Trophoblast cell (in vitro differentiated cells and primary cell): Measurements from ENCODE around the gene SLC22A23.
A peak's percentile ranks its signal among the peaks of the same experiment; 100 is the strongest.

Experiments
- DNase-seq, 2 donors: peaks; one replicate each; pipeline ENCODE4 v3.0.0-alpha.2; 2016
- H2AFZ ChIP-seq: 2 replicates; pipeline ENCODE4 v1.6.1; 2013; ENCODE audit warnings: low read length, moderate library complexity, mild to moderate bottlenecking; ENCODE audit not compliant: insufficient read depth, poor library complexity
- H2AK5ac ChIP-seq: 2 replicates; pipeline ENCODE4 v1.6.1; 2013; ENCODE audit warnings: mild to moderate bottlenecking, low read length
- H2BK120ac ChIP-seq: 2 replicates; pipeline ENCODE4 v1.6.1; 2013; ENCODE audit warnings: low read length, mild to moderate bottlenecking, moderate library complexity; ENCODE audit not compliant: insufficient read depth, poor library complexity
- H2BK12ac ChIP-seq: 2 replicates; pipeline ENCODE4 v1.6.1; 2013; ENCODE audit warnings: mild to moderate bottlenecking, low read length, moderate library complexity
- H2BK5ac ChIP-seq: 2 replicates; pipeline ENCODE4 v1.6.1; 2013; ENCODE audit warnings: low read length, low read depth, moderate library complexity, mild to moderate bottlenecking; ENCODE audit not compliant: poor library complexity
- H3K14ac ChIP-seq: 2 replicates; pipeline ENCODE4 v1.6.1; 2013; ENCODE audit warnings: mild to moderate bottlenecking, low read length
- H3K18ac ChIP-seq: 2 replicates; pipeline ENCODE4 v1.6.1; 2013; ENCODE audit warnings: mild to moderate bottlenecking, low read length
- H3K23ac ChIP-seq: 2 replicates; pipeline ENCODE4 v1.6.1; 2013; ENCODE audit warnings: low read length
- H3K27ac ChIP-seq: 2 replicates; pipeline ENCODE4 v1.5.1; 2013; ENCODE audit warnings: low read depth, mild to moderate bottlenecking, inconsistent platforms, low read length, moderate library complexity
- H3K27me3 ChIP-seq: 2 replicates; pipeline ENCODE4 v1.6.1; 2013; ENCODE audit warnings: inconsistent platforms, mild to moderate bottlenecking, low read length, moderate library complexity; ENCODE audit not compliant: insufficient read depth
- H3K36me3 ChIP-seq, 2 experiments: 1 replicate in 1 of 2; 2 replicates in 1 of 2; pipeline ENCODE4 v1.6.1; 2013; ENCODE audit warnings: low read length in 2 of 2, mild to moderate bottlenecking in 2 of 2, moderate library complexity in 1 of 2; ENCODE audit not compliant: insufficient read depth in 2 of 2, control insufficient read depth in 1 of 2
- H3K4ac ChIP-seq: 2 replicates; pipeline ENCODE4 v1.6.1; 2013; ENCODE audit warnings: low read depth, mild to moderate bottlenecking, low read length, moderate library complexity
- H3K4me1 ChIP-seq, 2 experiments: 1 replicate in 1 of 2; 2 replicates in 1 of 2; pipeline ENCODE4 v1.6.1; 2013; ENCODE audit warnings: low read length in 2 of 2, mild to moderate bottlenecking in 2 of 2, moderate library complexity in 1 of 2; ENCODE audit not compliant: insufficient read depth in 2 of 2, control insufficient read depth in 1 of 2
- H3K4me2 ChIP-seq: 2 replicates; pipeline ENCODE4 v1.6.1; 2013; ENCODE audit warnings: inconsistent platforms, mild to moderate bottlenecking, low read length, moderate library complexity
- H3K4me3 ChIP-seq: 2 replicates; pipeline ENCODE4 v1.5.1; 2013; ENCODE audit warnings: mild to moderate bottlenecking, low read depth, low read length, inconsistent platforms
- H3K79me1 ChIP-seq: one replicate; pipeline ENCODE4 v1.6.1; 2013; ENCODE audit warnings: low read length
- H3K79me2 ChIP-seq: 2 replicates; pipeline ENCODE4 v1.6.1; 2013; ENCODE audit warnings: low read length, mild to moderate bottlenecking; ENCODE audit not compliant: control insufficient read depth, insufficient read depth, poor library complexity
- H3K9ac ChIP-seq: 2 replicates; pipeline ENCODE4 v1.6.1; 2013; ENCODE audit warnings: mild to moderate bottlenecking, low read length
- H3K9me3 ChIP-seq: 2 replicates; pipeline ENCODE4 v1.6.1; 2013; ENCODE audit warnings: low read depth, mild to moderate bottlenecking, control low read depth, inconsistent platforms, low read length; ENCODE audit not compliant: insufficient read depth
- H4K12ac ChIP-seq: 2 replicates; pipeline ENCODE4 v1.6.1; 2013; ENCODE audit warnings: low read depth, mild to moderate bottlenecking, low read length, moderate library complexity
- H4K8ac ChIP-seq: 2 replicates; pipeline ENCODE4 v1.6.1; 2013; ENCODE audit warnings: low read depth, mild to moderate bottlenecking, low read length, moderate library complexity
- H4K91ac ChIP-seq: one replicate; pipeline ENCODE4 v1.6.1; 2013; ENCODE audit warnings: low read depth, mild to moderate bottlenecking, low read length, moderate library complexity
- WGBS: extraction: QIAGEN DNeasy Blood & Tissue Kit; methylation state at CpG from one replicate; pipeline ENCODE4 v1.1.7; 2013; ENCODE audit warnings: missing lambda C conversion rate; ENCODE audit not compliant: insufficient read length, insufficient coverage; ENCODE audit errors: extremely low coverage; 5-methylcytosine and 5-hydroxymethylcytosine counted together

The SLC22A23 gene

DNA sequence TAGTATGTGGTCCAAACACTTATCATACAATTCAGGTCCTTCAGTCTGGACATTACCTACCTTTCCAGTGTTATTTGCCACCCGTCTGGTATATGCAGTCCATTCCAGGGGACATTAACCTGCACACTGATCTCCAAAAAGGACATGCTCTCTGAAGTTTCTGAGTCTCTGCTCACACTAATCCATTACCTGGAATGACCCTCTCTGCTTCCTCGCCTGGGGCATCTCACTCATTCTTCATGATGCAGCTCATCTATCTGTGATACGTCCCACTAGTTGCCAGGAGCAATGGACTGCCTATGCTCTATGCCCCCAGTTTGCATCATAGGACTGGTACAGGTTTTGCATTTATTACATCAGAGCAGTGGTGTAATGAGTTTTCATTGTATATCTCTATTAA is 223.5 kb downstream of the SLC22A23 start:
- H3K79me1 ChIP-seq: peaks cover 7% of the 10 kb centered on the region
- no CpG with 5 or more reads among the region's 3 CpGs for WGBS
- H2AFZ ChIP-seq: no peak overlapping the region

DNA sequence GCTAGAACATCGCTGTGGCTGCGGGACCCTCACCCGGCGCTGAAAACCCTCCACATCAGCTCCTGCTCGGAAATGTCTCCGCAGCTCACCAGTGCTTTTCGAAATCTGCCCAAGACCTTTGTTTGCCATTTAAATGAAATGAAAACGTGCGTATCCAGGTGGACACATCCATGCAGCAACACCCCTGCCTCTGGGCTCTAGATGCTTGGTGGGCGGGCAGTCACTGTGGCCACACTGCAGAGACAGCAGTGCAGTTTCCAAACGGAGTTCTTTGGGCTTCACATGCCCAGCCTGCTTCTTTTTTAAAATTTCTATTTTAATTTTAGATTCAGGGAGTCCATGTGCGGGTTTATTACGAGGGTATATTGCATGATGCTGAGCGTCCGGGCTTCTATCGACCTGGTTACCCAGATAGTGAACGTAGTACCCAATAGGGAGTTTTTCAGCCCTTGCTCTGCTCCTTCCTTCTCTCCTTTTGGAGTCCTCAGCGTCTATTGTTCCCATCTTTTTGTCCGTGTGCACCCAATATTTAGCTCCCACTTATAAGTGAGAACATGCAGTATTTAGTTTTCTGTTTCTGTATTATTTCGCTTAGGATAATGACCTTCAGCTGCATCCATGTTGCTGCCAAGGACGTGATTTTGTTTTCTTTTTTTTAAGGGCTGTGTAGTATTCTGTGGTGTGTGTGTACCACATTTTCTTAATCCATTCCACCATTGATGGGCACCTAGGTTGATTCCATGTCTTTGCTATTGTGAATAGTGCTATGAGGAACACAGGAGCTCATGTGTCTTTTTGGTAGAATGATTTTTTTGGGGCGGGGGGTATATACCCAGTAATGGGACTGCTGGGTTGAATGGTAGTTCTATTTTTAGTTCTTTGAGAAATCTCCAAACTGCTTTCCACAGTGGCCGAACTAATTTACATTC is 224.6 kb downstream of the SLC22A23 start:
- peak overlapping the region; percentile 54 for H4K12ac ChIP-seq
- H3K27ac ChIP-seq: no peak overlapping the region
- no peak overlapping the region for H3K4ac ChIP-seq
- DNase-seq: no peak
- H3K9me3 ChIP-seq: peaks cover 5% of the 10 kb centered on the region
- peaks cover 43% of the 10 kb centered on the region for H3K27me3 ChIP-seq
- H3K9ac ChIP-seq: no peak overlapping the region
- no peak overlapping the region for H2BK5ac ChIP-seq
- peak overlapping the region; percentile 58 for H3K4me3 ChIP-seq
- H3K23ac ChIP-seq: no peak overlapping the region
- peaks cover 6% of the 10 kb centered on the region for H3K79me2 ChIP-seq
- peak overlapping the region; percentile 49 for H3K18ac ChIP-seq
- no peak overlapping the region for H4K91ac ChIP-seq
- no peak overlapping the region for H2AFZ ChIP-seq
- H2BK12ac ChIP-seq: no peak overlapping the region
- H3K36me3 ChIP-seq: no peaks in the 10 kb centered on the region
- H3K79me1 ChIP-seq: peaks cover 12% of the 10 kb centered on the region
- H3K14ac ChIP-seq: peak overlapping the region; percentile 26
- peak overlapping the region; percentile 86 for H2BK120ac ChIP-seq
- H4K8ac ChIP-seq: peak overlapping the region; percentile 49
- WGBS: no CpG with 5 or more reads among the region's 23 CpGs
- peaks cover 21 to 25% of the 10 kb centered on the region in 2 experiments for H3K4me1 ChIP-seq
- no peak overlapping the region for H2AK5ac ChIP-seq
- H3K4me2 ChIP-seq: peak overlapping the region; percentile 90

More for the DNA sequence above, 223.5 kb downstream of the SLC22A23 start:
- no peak overlapping the region for H3K4me2 ChIP-seq
- no peak overlapping the region for H4K91ac ChIP-seq
- peaks cover 14 to 19% of the 10 kb centered on the region in 2 experiments for H3K4me1 ChIP-seq
- no peak overlapping the region for H2BK12ac ChIP-seq
- no peak overlapping the region for H3K18ac ChIP-seq
- H3K9ac ChIP-seq: no peak overlapping the region
- no peak overlapping the region for H2BK120ac ChIP-seq
- H3K27me3 ChIP-seq: peaks cover 33% of the 10 kb centered on the region
- H3K4me3 ChIP-seq: no peak overlapping the region
- no peak overlapping the region for H3K27ac ChIP-seq
- peaks cover 5% of the 10 kb centered on the region for H3K79me2 ChIP-seq
- no peak overlapping the region for H4K12ac ChIP-seq
- no peak overlapping the region for H3K23ac ChIP-seq
- no peak overlapping the region for H4K8ac ChIP-seq
- no peak overlapping the region for H2AK5ac ChIP-seq
- H3K14ac ChIP-seq: no peak overlapping the region
- no peak overlapping the region for H3K4ac ChIP-seq
- H3K36me3 ChIP-seq: no peaks in the 10 kb centered on the region
- H3K9me3 ChIP-seq: peaks cover 3% of the 10 kb centered on the region
- peak; percentile 70 to 78 for DNase-seq
- H2BK5ac ChIP-seq: no peak overlapping the region

DNA sequence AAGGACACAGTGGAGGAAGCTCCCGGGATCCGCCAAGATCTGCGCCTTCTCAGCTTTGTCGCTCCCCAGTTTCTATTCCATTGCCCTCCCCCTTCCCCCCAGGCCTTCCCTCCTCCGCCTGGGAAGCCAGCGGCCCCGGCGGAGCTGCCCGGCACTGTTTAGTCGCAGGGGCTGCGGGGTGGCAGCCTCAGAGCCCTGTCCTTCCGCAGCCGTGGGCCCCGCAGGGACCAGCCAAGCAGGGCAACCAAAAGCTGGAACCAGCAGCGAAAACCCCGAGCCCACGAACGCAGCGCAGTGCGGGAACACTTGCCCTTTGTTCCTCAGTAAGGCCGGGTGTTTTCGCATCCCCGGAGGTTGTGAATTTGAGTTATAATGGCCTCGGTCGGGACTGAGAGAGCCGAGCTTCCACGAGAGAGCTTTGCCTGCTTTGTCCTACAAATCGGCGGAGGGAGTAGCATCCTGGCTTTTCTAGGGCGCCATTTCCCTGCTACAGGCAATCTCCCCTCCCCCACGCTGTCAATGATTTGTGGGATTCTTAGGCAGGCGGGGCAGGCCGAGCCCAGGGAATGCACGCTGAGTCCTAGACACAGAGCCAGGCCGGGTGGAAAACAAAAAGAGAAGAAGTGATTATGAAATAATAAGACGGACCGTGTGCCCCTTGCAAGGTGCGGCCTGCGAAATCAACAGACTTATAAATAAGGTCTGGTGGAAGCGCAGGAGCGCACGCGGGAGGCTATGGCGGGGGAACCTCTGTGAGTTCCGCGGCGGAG is 225.4 kb downstream of the SLC22A23 start:
- Histone ChIP-seq H3K4me3 (peak overlapping the region; percentile 58), H3K9me3 (peaks cover 5% of the 10 kb centered on the region), H2AFZ (peak overlapping the region; percentile 74)

DNA sequence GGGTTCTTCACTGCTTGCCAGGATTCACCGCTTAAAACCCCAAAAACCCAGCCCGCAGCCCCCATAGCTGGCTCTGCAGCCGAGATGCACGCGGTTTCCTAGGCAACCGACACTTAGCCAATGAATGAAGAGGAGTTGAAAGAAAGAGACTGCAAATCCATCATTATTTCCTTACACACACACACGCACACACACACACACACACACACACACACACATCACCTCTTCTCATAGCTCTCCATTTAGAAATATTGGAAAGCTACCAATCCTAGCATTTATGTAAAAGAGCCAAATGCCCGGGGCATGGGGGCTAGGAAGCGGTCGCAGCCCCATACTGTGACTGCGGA is 226.0 kb downstream of the SLC22A23 start:
- Histone ChIP-seq H3K4me3 (no peak overlapping the region), H3K27ac (no peak overlapping the region), H3K27me3 (peaks cover 49% of the 10 kb centered on the region), H3K4me2 (peak overlapping the region; percentile 90), H3K9me3 (peaks cover 5% of the 10 kb centered on the region), H4K8ac (no peak overlapping the region), H3K4me1 (peaks cover 24 to 39% of the 10 kb centered on the region in 2 experiments), H3K79me2 (peaks cover 15% of the 10 kb centered on the region), H2BK120ac (no peak overlapping the region), H2BK5ac (no peak overlapping the region), H2AFZ (no peak overlapping the region), H4K91ac (no peak overlapping the region), H3K36me3 (no peaks in the 10 kb centered on the region), H2BK12ac (no peak overlapping the region), H4K12ac (no peak overlapping the region), H3K23ac (no peak overlapping the region), H3K9ac (no peak overlapping the region), H3K4ac (no peak overlapping the region), H3K18ac (no peak overlapping the region), H3K79me1 (peaks cover 18% of the 10 kb centered on the region), H3K14ac (no peak overlapping the region), H2AK5ac (no peak overlapping the region)
- no CpG with 5 or more reads among the region's 11 CpGs for WGBS
- DNase-seq: no peak

More for the DNA sequence above, 225.4 kb downstream of the SLC22A23 start:
- peak overlapping the region; percentile 63 for H3K14ac ChIP-seq
- no CpG with 5 or more reads among the region's 47 CpGs for WGBS
- peak overlapping the region; percentile 79 for H4K91ac ChIP-seq
- H4K8ac ChIP-seq: peak overlapping the region; percentile 80
- no peaks in the 10 kb centered on the region for H3K36me3 ChIP-seq
- H3K23ac ChIP-seq: no peak overlapping the region
- H3K27me3 ChIP-seq: peaks cover 49% of the 10 kb centered on the region
- DNase-seq: peak in 1 of 2 donors; percentile 20
- H3K9ac ChIP-seq: peak overlapping the region; percentile 60
- no peak overlapping the region for H2AK5ac ChIP-seq
- no peak overlapping the region for H2BK5ac ChIP-seq
- H3K79me2 ChIP-seq: peaks cover 13% of the 10 kb centered on the region
- peaks cover 18% of the 10 kb centered on the region for H3K79me1 ChIP-seq
- peak overlapping the region; percentile 86 for H2BK120ac ChIP-seq
- H3K4ac ChIP-seq: peak overlapping the region; percentile 52
- peaks cover 21 to 33% of the 10 kb centered on the region in 2 experiments for H3K4me1 ChIP-seq
- no peak overlapping the region for H2BK12ac ChIP-seq
- H3K27ac ChIP-seq: no peak overlapping the region
- H4K12ac ChIP-seq: peak overlapping the region; percentile 54
- peak overlapping the region; percentile 90 for H3K4me2 ChIP-seq
- H3K18ac ChIP-seq: peak overlapping the region; percentile 54
